ENCODE measurements around the gene RELL1.

Gene RELL1

DNA sequence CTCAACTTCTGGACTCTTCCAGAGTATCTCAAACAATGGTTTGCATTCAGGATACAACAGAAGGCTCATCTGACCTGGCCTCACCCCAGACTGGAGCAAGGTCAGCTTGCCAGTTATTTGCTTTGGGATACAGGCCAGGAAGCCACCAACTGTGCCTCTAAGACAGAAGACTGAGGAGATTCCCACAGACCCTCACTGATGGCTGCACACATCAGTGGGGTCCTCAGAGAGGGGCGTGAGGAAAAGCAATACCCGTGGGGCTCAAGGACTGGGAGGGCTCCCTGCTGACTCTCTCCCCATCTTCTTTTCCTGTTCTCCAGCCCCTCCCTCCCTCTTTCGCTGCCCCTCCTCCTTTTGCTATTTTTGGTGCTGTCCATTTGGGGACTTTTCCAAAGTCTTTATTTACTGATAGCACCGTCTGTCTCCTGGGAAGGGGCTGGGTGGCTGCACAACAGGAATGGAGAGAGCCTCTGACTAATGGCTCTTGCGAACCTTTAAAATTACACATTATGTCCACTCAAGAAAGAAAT, 23.2 kb downstream of the RELL1 start:
- peaks cover 8 to 17% of the 10 kb centered on the region in 2 experiments for H3K4me1 ChIP-seq (ENCODE audit: control insufficient read depth in 1 of 2, insufficient read depth in 2 of 2, low read length in 2 of 2)
- peaks cover 2% of the 10 kb centered on the region for H3K79me2 ChIP-seq (ENCODE audit: control insufficient read depth, insufficient read depth, low read length, poor library complexity)
- H4K8ac ChIP-seq (ENCODE audit: low read depth, low read length) = no peak overlapping the region
- H3K23ac ChIP-seq (ENCODE audit: low read length) = no peak overlapping the region
- H3K27me3 ChIP-seq (ENCODE audit: insufficient read depth, low read length) = no peaks in the 10 kb centered on the region
- no peak overlapping the region for H3K4me3 ChIP-seq (ENCODE audit: low read depth, low read length)
- H3K36me3 ChIP-seq (ENCODE audit: control insufficient read depth in 1 of 2, insufficient read depth in 2 of 2, low read length in 2 of 2) = no peaks in the 10 kb centered on the region
- no CpG with 5 or more reads among the region's 5 CpGs for WGBS (ENCODE audit: extremely low coverage, insufficient coverage, insufficient read length)
- no peak overlapping the region for H2BK5ac ChIP-seq (ENCODE audit: low read depth, low read length, poor library complexity)
- H3K4me2 ChIP-seq (ENCODE audit: low read length) = no peak overlapping the region
- no peak overlapping the region for H3K18ac ChIP-seq (ENCODE audit: low read length)
- H2AFZ ChIP-seq (ENCODE audit: insufficient read depth, low read length, poor library complexity) = no peak overlapping the region
- no peaks in the 10 kb centered on the region for H3K9me3 ChIP-seq (ENCODE audit: insufficient read depth, low read depth, low read length)
- peaks cover 6% of the 10 kb centered on the region for H3K79me1 ChIP-seq (ENCODE audit: low read length)
- DNase-seq = no peak
- no peak overlapping the region for H3K27ac ChIP-seq (ENCODE audit: low read depth, low read length)
- H3K14ac ChIP-seq (ENCODE audit: low read length) = no peak overlapping the region
- no peak overlapping the region for H4K91ac ChIP-seq (ENCODE audit: low read depth, low read length)
- no peak overlapping the region for H2BK120ac ChIP-seq (ENCODE audit: insufficient read depth, low read length, poor library complexity)
- H2AK5ac ChIP-seq (ENCODE audit: low read length) = no peak overlapping the region
- H4K12ac ChIP-seq (ENCODE audit: low read depth, low read length) = no peak overlapping the region
- no peak overlapping the region for H3K9ac ChIP-seq (ENCODE audit: low read length)
- no peak overlapping the region for H2BK12ac ChIP-seq (ENCODE audit: low read length)
- H3K4ac ChIP-seq (ENCODE audit: low read depth, low read length) = no peak overlapping the region

DNA sequence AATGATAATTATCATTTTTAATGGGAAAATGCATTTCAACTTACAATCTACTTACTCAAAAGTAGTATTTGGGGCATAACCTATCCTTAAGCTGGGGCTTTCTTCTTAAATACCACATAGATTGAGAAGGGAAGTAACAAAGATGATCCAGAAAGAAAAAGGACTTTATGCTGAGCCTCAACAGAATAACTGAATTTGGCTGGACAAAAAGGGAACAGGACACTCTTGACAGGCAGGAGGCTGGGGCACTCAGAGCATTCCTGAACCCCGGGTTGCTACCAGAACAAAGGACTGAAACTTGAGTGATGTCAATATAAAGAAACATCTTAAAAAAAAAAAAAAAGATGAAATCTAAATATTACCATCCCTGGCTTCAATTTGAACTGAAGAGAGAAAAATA, 23.9 kb downstream of the RELL1 start:
- Histone ChIP-seq H4K8ac (ENCODE audit: low read depth, low read length) (no peak overlapping the region), H2BK5ac (ENCODE audit: low read depth, low read length, poor library complexity) (no peak overlapping the region), H3K79me1 (ENCODE audit: low read length) (peaks cover 5% of the 10 kb centered on the region), H3K18ac (ENCODE audit: low read length) (no peak overlapping the region), H2BK120ac (ENCODE audit: insufficient read depth, low read length, poor library complexity) (no peak overlapping the region), H2AK5ac (ENCODE audit: low read length) (no peak overlapping the region), H3K4ac (ENCODE audit: low read depth, low read length) (no peak overlapping the region), H3K79me2 (ENCODE audit: control insufficient read depth, insufficient read depth, low read length, poor library complexity) (peaks cover 2% of the 10 kb centered on the region), H2AFZ (ENCODE audit: insufficient read depth, low read length, poor library complexity) (no peak overlapping the region), H2BK12ac (ENCODE audit: low read length) (no peak overlapping the region), H4K12ac (ENCODE audit: low read depth, low read length) (no peak overlapping the region), H3K9ac (ENCODE audit: low read length) (no peak overlapping the region), H3K4me1 (ENCODE audit: control insufficient read depth in 1 of 2, insufficient read depth in 2 of 2, low read length in 2 of 2) (peaks cover 8 to 16% of the 10 kb centered on the region in 2 experiments), H3K36me3 (ENCODE audit: control insufficient read depth in 1 of 2, insufficient read depth in 2 of 2, low read length in 2 of 2) (no peaks in the 10 kb centered on the region), H3K9me3 (ENCODE audit: insufficient read depth, low read depth, low read length) (no peaks in the 10 kb centered on the region), H3K27ac (ENCODE audit: low read depth, low read length) (no peak overlapping the region), H3K23ac (ENCODE audit: low read length) (no peak overlapping the region), H3K14ac (ENCODE audit: low read length) (no peak overlapping the region), H4K91ac (ENCODE audit: low read depth, low read length) (no peak overlapping the region), H3K27me3 (ENCODE audit: insufficient read depth, low read length) (no peaks in the 10 kb centered on the region), H3K4me2 (ENCODE audit: low read length) (no peak overlapping the region), H3K4me3 (ENCODE audit: low read depth, low read length) (no peak overlapping the region)
- no peak for DNase-seq
- no CpG with 5 or more reads among the region's 1 CpG for WGBS (ENCODE audit: extremely low coverage, insufficient coverage, insufficient read length)

GRCh38 chr4:37661772-37662171, 24.4 kb downstream of the RELL1 start:
- H2AK5ac ChIP-seq (ENCODE audit: low read length) = no peak overlapping the region
- no peak overlapping the region for H3K18ac ChIP-seq (ENCODE audit: low read length)
- no peaks in the 10 kb centered on the region for H3K27me3 ChIP-seq (ENCODE audit: insufficient read depth, low read length)
- H3K9me3 ChIP-seq (ENCODE audit: insufficient read depth, low read depth, low read length) = no peaks in the 10 kb centered on the region
- H3K36me3 ChIP-seq (ENCODE audit: control insufficient read depth in 1 of 2, insufficient read depth in 2 of 2, low read length in 2 of 2) = no peaks in the 10 kb centered on the region
- no peak overlapping the region for H3K9ac ChIP-seq (ENCODE audit: low read length)
- H3K23ac ChIP-seq (ENCODE audit: low read length) = no peak overlapping the region
- peaks cover 4% of the 10 kb centered on the region for H3K79me1 ChIP-seq (ENCODE audit: low read length)
- H2BK12ac ChIP-seq (ENCODE audit: low read length) = no peak overlapping the region
- no peak overlapping the region for H3K14ac ChIP-seq (ENCODE audit: low read length)
- H2AFZ ChIP-seq (ENCODE audit: insufficient read depth, low read length, poor library complexity) = no peak overlapping the region
- no peak overlapping the region for H2BK5ac ChIP-seq (ENCODE audit: low read depth, low read length, poor library complexity)
- H3K4me3 ChIP-seq (ENCODE audit: low read depth, low read length) = no peak overlapping the region
- no peak overlapping the region for H4K12ac ChIP-seq (ENCODE audit: low read depth, low read length)
- H3K79me2 ChIP-seq (ENCODE audit: control insufficient read depth, insufficient read depth, low read length, poor library complexity) = peaks cover 2% of the 10 kb centered on the region
- WGBS (ENCODE audit: extremely low coverage, insufficient coverage, insufficient read length) = no CpG with 5 or more reads among the region's 3 CpGs
- DNase-seq = peak in 1 of 2 donors; percentile 22
- H3K27ac ChIP-seq (ENCODE audit: low read depth, low read length) = no peak overlapping the region
- no peak overlapping the region for H4K91ac ChIP-seq (ENCODE audit: low read depth, low read length)
- H3K4ac ChIP-seq (ENCODE audit: low read depth, low read length) = no peak overlapping the region
- no peak overlapping the region for H3K4me2 ChIP-seq (ENCODE audit: low read length)
- H4K8ac ChIP-seq (ENCODE audit: low read depth, low read length) = no peak overlapping the region
- peaks cover 8 to 16% of the 10 kb centered on the region in 2 experiments for H3K4me1 ChIP-seq (ENCODE audit: control insufficient read depth in 1 of 2, insufficient read depth in 2 of 2, low read length in 2 of 2)
- no peak overlapping the region for H2BK120ac ChIP-seq (ENCODE audit: insufficient read depth, low read length, poor library complexity)

- no peak overlapping the region for H3K4me2 ChIP-seq (ENCODE audit: low read length)
- no peak overlapping the region for H2AFZ ChIP-seq (ENCODE audit: insufficient read depth, low read length, poor library complexity)
- no peak overlapping the region for H4K91ac ChIP-seq (ENCODE audit: low read depth, low read length)
- H2AK5ac ChIP-seq (ENCODE audit: low read length) = no peak overlapping the region
- H3K4me3 ChIP-seq (ENCODE audit: low read depth, low read length) = no peak overlapping the region
- no peak overlapping the region for H3K18ac ChIP-seq (ENCODE audit: low read length)
- no peaks in the 10 kb centered on the region for H3K9me3 ChIP-seq (ENCODE audit: insufficient read depth, low read depth, low read length)
- no peak overlapping the region for H2BK5ac ChIP-seq (ENCODE audit: low read depth, low read length, poor library complexity)
- H3K4ac ChIP-seq (ENCODE audit: low read depth, low read length) = no peak overlapping the region
- WGBS (ENCODE audit: extremely low coverage, insufficient coverage, insufficient read length) = no CpG with 5 or more reads among the region's 3 CpGs
- H3K27me3 ChIP-seq (ENCODE audit: insufficient read depth, low read length) = no peaks in the 10 kb centered on the region
- no peak overlapping the region for H2BK12ac ChIP-seq (ENCODE audit: low read length)
- H4K8ac ChIP-seq (ENCODE audit: low read depth, low read length) = no peak overlapping the region
- H3K36me3 ChIP-seq (ENCODE audit: control insufficient read depth in 1 of 2, insufficient read depth in 2 of 2, low read length in 2 of 2) = peaks cover 0 to 2% of the 10 kb centered on the region in 2 experiments
- H3K27ac ChIP-seq (ENCODE audit: low read depth, low read length) = no peak overlapping the region
- H3K9ac ChIP-seq (ENCODE audit: low read length) = no peak overlapping the region
- H3K4me1 ChIP-seq (ENCODE audit: control insufficient read depth in 1 of 2, insufficient read depth in 2 of 2, low read length in 2 of 2) = peaks cover 6 to 8% of the 10 kb centered on the region in 2 experiments
- H2BK120ac ChIP-seq (ENCODE audit: insufficient read depth, low read length, poor library complexity) = no peak overlapping the region
- H3K14ac ChIP-seq (ENCODE audit: low read length) = no peak overlapping the region
- no peaks in the 10 kb centered on the region for H3K79me1 ChIP-seq (ENCODE audit: low read length)
- H4K12ac ChIP-seq (ENCODE audit: low read depth, low read length) = no peak overlapping the region
- H3K79me2 ChIP-seq (ENCODE audit: control insufficient read depth, insufficient read depth, low read length, poor library complexity) = peaks cover under 1% of the 10 kb centered on the region
- DNase-seq = no peak
- H3K23ac ChIP-seq (ENCODE audit: low read length) = no peak overlapping the region
Measured at GRCh38 chr4:37659696-37660095, 26.5 kb downstream of the RELL1 start.

Measured in trophoblast cell (in vitro differentiated cells and primary cell).